Nephron (organoid): ENCODE measurements around the gene UBE3C.

Experiments
- H3K27ac Mint-ChIP-seq, 3 experiments: 2 replicates each; pipeline ENCODE4 v1.8.0; 2020; ENCODE audit warnings: mixed read lengths in 3 of 3, mild to moderate bottlenecking in 2 of 3, moderate library complexity in 1 of 3
- H3K27me3 Mint-ChIP-seq: 2 replicates; pipeline ENCODE4 v1.8.0; 2021; ENCODE audit warnings: low read depth, mild to moderate bottlenecking, moderate library complexity, mixed read lengths
- H3K36me3 Mint-ChIP-seq: 2 replicates; pipeline ENCODE4 v1.8.0; 2020; ENCODE audit warnings: low read depth, mixed read lengths
- H3K4me1 Mint-ChIP-seq: 2 replicates; pipeline ENCODE4 v1.8.0; 2020; ENCODE audit warnings: mixed read lengths
- H3K4me3 Mint-ChIP-seq, 3 experiments: 2 replicates each; pipeline ENCODE4 v1.8.0; 2020; ENCODE audit warnings: mild to moderate bottlenecking in 3 of 3, mixed read lengths in 3 of 3, moderate library complexity in 2 of 3
- H3K9me3 Mint-ChIP-seq: 2 replicates; pipeline ENCODE4 v1.8.0; 2020; ENCODE audit warnings: mixed read lengths
- CTCF ChIP-seq, 3 experiments: fragments of 200-600 bp; sonication (generic); IDR thresholded peaks; one replicate each; pipeline ENCODE4 v1.5.0; 2021; ENCODE audit warnings: antibody characterized with exemption in 3 of 3; ENCODE audit not compliant: unreplicated experiment in 3 of 3

UBE3C gene

GRCh38 chr7:157204134-157204533 lies 65.4 kb downstream of the UBE3C start:
- peaks cover 45% of the 10 kb centered on the region for H3K36me3 Mint-ChIP-seq
- H3K4me3 Mint-ChIP-seq: no peak overlapping the region
- no peak overlapping the region for H3K27ac Mint-ChIP-seq
- no peaks in the 10 kb centered on the region for H3K27me3 Mint-ChIP-seq
- TF ChIP-seq CTCF (IDR thresholded peaks at IDR 0.05; ENCODE audit: unreplicated experiment in 3 of 3): no peak
- H3K9me3 Mint-ChIP-seq: no peaks in the 10 kb centered on the region
- no peaks in the 10 kb centered on the region for H3K4me1 Mint-ChIP-seq

- Mint-ChIP-seq H3K4me3 (no peak overlapping the region), H3K4me1 (no peaks in the 10 kb centered on the region), H3K27me3 (no peaks in the 10 kb centered on the region), H3K27ac (no peak overlapping the region), H3K9me3 (no peaks in the 10 kb centered on the region), H3K36me3 (peaks cover 46% of the 10 kb centered on the region)
- no peak for TF ChIP-seq CTCF (IDR thresholded peaks at IDR 0.05; ENCODE audit: unreplicated experiment in 3 of 3)
Observed at GRCh38 chr7:157205438-157205837, 66.7 kb downstream of the UBE3C start.

- H3K4me3 Mint-ChIP-seq: no peak overlapping the region
- no peaks in the 10 kb centered on the region for H3K9me3 Mint-ChIP-seq
- no peaks in the 10 kb centered on the region for H3K4me1 Mint-ChIP-seq
- no peaks in the 10 kb centered on the region for H3K27me3 Mint-ChIP-seq
- peaks cover 54% of the 10 kb centered on the region for H3K36me3 Mint-ChIP-seq
- no peak overlapping the region for H3K27ac Mint-ChIP-seq
- TF ChIP-seq CTCF (IDR thresholded peaks at IDR 0.05; ENCODE audit: unreplicated experiment in 3 of 3): no peak
Observed at GRCh38 chr7:157208571-157209413, 70.1 kb downstream of the UBE3C start.

GRCh38 chr7:157210682-157211081 lies 72.0 kb downstream of the UBE3C start:
- H3K36me3 Mint-ChIP-seq: peaks cover 47% of the 10 kb centered on the region
- H3K27ac Mint-ChIP-seq: no peak overlapping the region
- H3K9me3 Mint-ChIP-seq: no peaks in the 10 kb centered on the region

GRCh38 chr7:157211690-157212089 lies 73.0 kb downstream of the UBE3C start:
- Mint-ChIP-seq H3K9me3 (no peaks in the 10 kb centered on the region), H3K27ac (no peak overlapping the region), H3K4me3 (no peak overlapping the region), H3K36me3 (peaks cover 49% of the 10 kb centered on the region), H3K4me1 (no peaks in the 10 kb centered on the region), H3K27me3 (no peaks in the 10 kb centered on the region)
- no peak for TF ChIP-seq CTCF (IDR thresholded peaks at IDR 0.05; ENCODE audit: unreplicated experiment in 3 of 3)

More at GRCh38 chr7:157210682-157211081, 72.0 kb downstream of the UBE3C start:
- Mint-ChIP-seq H3K4me1 (no peaks in the 10 kb centered on the region), H3K4me3 (no peak overlapping the region), H3K27me3 (no peaks in the 10 kb centered on the region)
- TF ChIP-seq CTCF (IDR thresholded peaks at IDR 0.05; ENCODE audit: unreplicated experiment in 3 of 3): no peak

GRCh38 chr7:157219154-157219553 lies 80.4 kb downstream of the UBE3C start:
- Mint-ChIP-seq H3K36me3 (peaks cover 44% of the 10 kb centered on the region), H3K27me3 (peaks cover 4% of the 10 kb centered on the region), H3K4me3 (no peak overlapping the region), H3K4me1 (no peaks in the 10 kb centered on the region), H3K9me3 (no peaks in the 10 kb centered on the region), H3K27ac (no peak overlapping the region)
- TF ChIP-seq CTCF (IDR thresholded peaks at IDR 0.05; ENCODE audit: unreplicated experiment in 3 of 3): no peak
